Measurements from ENCODE around the gene CACNA1D.
A peak's percentile ranks its signal among the peaks of the same experiment; 100 is the strongest.

CACNA1D gene

DNA sequence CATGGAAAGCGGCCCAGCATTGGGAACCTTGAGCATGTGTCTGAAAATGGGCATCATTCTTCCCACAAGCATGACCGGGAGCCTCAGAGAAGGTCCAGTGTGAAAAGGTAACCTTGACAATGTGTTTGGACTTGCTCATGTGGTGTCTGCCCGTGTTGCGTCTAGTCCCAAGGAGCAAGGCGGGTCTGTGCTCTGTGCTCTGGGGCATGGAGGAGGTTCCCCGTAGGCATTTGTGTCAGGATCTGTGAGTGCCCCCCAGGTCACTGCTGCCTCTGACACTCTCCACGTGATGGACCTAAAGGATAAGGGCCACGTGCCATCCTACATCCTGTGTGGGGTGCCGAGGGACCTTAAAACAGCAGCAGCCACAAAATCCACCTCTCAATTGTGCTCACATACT is 306.9 kb downstream of the CACNA1D start:
- H3K4me3 ChIP-seq (ENCODE audit: control insufficient read depth, low read depth, low read length), result no peak overlapping the region
- no peak for TF ChIP-seq CTCF (IDR thresholded peaks at IDR 0.05; ENCODE audit: control insufficient read depth, insufficient read depth, low read depth, low read length, missing control alignments)
- DNase-seq (ENCODE audit: low read depth), result no peak

DNA sequence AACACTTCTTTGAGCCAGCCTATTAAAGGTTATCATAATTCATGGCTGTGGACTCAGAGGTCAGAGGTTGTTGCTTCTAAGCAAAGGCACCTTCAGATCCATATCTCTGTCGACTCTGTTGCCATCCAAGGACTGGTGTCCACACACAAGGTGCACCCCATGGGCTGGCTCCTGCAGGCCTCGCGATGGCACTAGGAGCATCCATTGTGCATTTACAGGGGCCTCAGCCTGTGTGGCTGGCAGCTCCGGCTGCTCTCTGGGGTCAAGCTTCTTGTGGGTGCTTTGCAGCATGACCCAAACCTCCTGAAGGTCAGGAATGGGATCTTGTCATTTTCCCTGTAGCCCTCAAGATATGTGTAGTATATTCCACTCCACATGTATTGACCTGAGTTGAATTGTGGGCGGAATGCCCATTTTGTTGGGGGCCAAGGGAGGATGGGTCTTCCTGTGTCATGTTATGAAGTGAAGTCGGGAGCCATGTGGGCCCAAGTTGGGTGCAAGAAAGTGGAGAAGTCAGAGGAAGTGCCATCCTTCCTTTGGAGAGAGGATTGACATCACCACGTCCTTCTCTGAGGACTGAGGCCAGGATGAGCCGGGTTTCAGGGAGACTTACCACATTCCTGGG is 308.0 kb downstream of the CACNA1D start:
- no peak for TF ChIP-seq CTCF (IDR thresholded peaks at IDR 0.05; ENCODE audit: control insufficient read depth, insufficient read depth, low read depth, low read length, missing control alignments)
- no peak for DNase-seq (ENCODE audit: low read depth)
- no peak overlapping the region for H3K4me3 ChIP-seq (ENCODE audit: control insufficient read depth, low read depth, low read length)

DNA sequence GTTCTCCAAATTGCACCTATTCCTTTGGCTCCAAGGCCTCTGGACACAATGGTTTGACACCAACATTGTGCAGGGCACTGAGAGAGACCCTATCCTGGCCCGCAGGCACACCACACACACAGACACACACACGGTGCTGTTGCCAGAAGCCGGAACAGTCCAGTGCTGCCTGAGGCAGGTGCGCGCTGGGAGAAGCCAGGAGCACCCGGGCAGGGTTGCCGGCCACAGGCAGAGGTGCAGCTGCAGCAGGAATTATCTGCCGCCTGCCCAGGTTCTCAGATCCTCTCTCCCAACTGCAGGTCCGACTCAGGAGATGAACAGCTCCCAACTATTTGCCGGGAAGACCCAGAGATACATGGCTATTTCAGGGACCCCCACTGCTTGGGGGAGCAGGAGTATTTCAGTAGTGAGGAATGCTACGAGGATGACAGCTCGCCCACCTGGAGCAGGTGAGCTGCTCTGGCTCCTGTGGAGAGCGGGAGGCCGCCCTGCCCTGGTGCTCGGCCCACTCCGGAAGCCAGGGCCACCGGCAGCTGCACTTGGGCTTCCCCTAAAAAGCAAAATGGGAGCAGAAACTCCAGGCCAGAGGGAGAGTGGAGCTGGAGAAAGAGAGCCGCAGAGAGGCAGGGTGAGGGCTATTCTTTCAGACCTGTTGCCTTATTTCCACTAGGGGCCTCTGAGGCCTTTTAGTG is 308.9 kb downstream of the CACNA1D start:
- TF ChIP-seq CTCF (IDR thresholded peaks at IDR 0.05; ENCODE audit: control insufficient read depth, insufficient read depth, low read depth, low read length, missing control alignments), result no peak
- no peak for DNase-seq (ENCODE audit: low read depth)
- H3K4me3 ChIP-seq (ENCODE audit: control insufficient read depth, low read depth, low read length), result no peak overlapping the region

GRCh38 chr3:53803816-53804695 is 309.6 kb downstream of the CACNA1D start:
- no peak overlapping the region for H3K4me3 ChIP-seq (ENCODE audit: control insufficient read depth, low read depth, low read length)
- TF ChIP-seq CTCF (IDR thresholded peaks at IDR 0.05; ENCODE audit: control insufficient read depth, insufficient read depth, low read depth, low read length, missing control alignments), result no peak
- DNase-seq (ENCODE audit: low read depth), result no peak

GRCh38 chr3:53804697-53805462 is 310.5 kb downstream of the CACNA1D start:
- H3K4me3 ChIP-seq (ENCODE audit: control insufficient read depth, low read depth, low read length), result no peak overlapping the region
- DNase-seq (ENCODE audit: low read depth), result peak; percentile 25
- no peak for TF ChIP-seq CTCF (IDR thresholded peaks at IDR 0.05; ENCODE audit: control insufficient read depth, insufficient read depth, low read depth, low read length, missing control alignments)

Data from AG09309 (cell line).